Effector CD8-positive, alpha-beta T cell (primary cell): ENCODE results near the gene FAM163A.
"Not testable (repeated sequence)": the region's sequence is repeated elsewhere in the genome, so short reads cannot be mapped to it uniquely, and the experiment has no call there.

Source experiments
- DNase-seq: peaks from one replicate; lab custom pipeline; 2025; lab: John Stamatoyannopoulos, UW
- total RNA-seq, 4 experiments: gene quantifications; one replicate each; lab custom pipeline; 2026; lab: John Stamatoyannopoulos, UW

Gene FAM163A
- 0 to 0.09 (median 0) reads per million in 4 experiments for total RNA-seq

DNA sequence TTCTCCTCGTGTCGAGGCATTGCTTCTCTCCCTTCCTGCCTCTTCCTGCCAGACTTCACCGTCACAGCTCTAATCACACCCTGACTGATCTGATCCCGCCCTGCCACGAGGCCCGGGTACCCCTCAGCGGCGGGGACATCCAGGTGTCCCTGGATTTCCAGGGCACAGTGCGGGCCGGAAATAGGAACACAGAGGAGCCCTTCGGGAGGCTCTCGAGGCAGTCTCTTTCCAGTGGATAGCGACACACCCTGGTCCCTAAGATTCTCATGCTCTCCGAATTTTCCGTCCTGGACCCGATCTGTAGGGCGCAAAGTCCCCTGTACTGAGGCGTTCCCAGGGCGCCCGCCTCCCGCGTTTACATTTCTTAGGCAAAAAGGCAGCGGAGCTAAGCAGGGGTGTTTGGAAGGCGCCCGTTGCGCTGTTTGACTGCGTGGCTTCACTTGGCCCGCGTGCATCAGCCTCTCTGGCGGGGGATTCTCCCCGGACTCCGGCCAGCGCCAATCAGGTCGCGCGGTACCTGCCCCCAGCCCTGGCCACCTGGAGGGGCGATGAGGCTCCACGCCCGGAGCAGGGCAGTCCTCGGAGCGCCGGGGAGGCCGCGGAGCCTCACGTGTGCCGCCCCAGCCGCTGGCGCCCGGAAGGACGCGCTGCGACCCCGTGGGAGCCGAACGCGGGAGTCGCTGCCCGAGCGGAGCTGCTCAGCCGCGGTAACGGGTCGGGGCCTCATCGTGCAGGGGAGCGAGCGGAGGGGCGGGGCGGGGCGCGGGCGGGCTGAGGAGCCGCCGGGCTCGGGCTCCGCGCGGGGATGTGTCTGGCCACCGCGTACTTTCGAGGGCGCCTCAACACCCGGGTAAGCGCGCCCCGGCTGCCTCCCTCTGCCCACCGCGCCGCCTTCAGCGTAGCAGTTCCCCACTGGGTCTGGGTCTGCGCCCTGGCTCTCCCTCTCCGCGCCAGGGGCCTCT is at the start of gene FAM163A:
Gene FAM163A (plus strand): TSS at position 575 of the 962 bp plus-strand sequence. CDS start 69,807 bp downstream, outside the sequence.
- DNase-seq = no peak

DNA sequence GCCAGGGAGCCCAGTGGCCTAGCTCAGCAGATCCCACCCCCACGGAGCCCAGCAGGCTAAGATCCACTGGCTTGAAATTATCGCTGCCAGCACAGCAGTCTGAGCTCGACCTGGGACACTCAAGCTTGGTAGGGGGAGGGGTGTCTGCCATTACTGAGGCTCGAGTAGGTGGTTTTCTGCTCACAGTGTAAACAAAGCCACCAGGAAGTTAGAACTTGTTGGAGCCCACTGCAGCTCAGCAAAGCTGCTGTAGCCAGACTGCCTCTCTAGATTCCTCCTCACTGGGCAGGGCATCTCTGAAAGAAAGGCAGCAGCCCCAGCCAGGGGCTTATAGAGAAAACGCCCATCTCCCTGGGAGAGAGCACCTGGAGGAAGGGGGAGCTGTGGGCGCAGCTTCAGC is 48.6 kb upstream of the FAM163A start:
- not testable (repeated sequence) for DNase-seq

DNA sequence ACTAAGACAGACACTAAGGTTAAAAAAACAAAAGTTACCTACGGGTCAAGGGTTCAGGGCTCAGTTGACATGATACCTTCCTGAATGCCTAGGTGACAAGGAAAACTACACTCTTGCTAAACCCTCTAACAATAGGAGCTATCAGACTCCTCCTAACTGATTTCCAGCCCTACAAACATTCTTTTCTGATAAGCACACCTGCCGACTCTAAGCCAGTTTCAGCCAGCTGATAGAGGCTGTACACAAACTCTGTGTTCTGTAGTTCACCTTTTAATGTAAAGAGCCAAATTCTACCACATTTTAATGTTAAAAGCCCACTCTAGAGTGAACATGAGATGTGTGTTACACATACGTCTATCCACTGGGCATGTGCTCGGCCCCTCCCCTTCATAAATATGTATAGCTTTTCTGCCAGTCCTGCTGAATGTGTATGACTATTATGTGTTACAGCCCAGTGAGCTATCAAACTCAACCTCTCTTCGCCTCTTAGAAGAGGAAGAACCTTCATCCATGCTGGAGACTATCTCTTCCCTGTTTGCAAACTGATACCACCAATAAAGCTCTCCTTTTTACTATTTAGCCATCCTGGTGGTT is 40.0 kb upstream of the FAM163A start:
- no peak for DNase-seq

DNA sequence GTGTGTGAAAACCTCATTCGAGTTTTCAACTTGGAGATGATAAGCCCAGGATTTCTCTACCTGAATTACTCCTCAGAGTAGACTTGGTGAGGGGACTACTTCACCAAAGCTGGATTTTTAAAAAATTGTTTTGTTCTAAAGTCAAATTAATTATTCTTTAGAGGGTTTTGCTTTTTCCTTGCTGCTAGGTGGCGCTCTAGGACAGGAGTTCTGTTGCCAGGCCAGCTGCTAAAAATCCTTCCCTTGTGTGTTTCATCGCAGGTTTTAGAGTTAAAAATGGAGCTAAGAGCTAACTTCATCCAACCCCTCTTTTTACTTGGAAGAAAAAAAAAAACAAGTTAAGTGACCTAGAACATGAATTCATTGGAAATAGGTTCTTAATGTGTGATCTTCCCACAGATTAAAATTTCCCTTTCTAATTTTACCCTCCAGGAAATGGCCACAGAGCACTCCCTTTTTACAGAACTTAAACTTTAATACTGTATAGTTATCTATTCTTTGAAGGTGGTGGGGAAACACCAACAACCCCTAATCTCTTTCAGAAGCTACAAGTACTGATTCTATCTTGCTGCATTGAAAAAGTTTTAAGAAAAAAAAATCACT is 36.7 kb upstream of the FAM163A start:
- peak; percentile 36 for DNase-seq

DNA sequence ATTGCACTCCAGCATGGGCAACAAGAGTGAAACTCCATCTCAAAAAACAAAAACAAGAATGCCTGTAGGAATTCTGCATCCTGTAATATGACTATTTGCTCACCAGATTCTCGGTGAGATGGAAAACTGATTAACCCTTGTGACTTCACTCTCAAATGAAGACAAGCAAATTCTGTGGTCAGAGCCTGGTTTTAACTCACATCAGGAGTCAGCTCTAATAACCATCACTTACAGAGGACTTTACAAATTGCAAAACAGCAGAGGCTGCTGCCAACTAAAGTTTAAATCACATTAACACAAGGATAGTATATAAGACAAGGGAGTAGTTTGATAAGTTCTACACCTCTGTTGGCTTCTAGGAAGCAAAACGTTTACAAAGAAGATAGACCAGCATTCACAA is 35.7 kb upstream of the FAM163A start:
- DNase-seq = no peak

DNA sequence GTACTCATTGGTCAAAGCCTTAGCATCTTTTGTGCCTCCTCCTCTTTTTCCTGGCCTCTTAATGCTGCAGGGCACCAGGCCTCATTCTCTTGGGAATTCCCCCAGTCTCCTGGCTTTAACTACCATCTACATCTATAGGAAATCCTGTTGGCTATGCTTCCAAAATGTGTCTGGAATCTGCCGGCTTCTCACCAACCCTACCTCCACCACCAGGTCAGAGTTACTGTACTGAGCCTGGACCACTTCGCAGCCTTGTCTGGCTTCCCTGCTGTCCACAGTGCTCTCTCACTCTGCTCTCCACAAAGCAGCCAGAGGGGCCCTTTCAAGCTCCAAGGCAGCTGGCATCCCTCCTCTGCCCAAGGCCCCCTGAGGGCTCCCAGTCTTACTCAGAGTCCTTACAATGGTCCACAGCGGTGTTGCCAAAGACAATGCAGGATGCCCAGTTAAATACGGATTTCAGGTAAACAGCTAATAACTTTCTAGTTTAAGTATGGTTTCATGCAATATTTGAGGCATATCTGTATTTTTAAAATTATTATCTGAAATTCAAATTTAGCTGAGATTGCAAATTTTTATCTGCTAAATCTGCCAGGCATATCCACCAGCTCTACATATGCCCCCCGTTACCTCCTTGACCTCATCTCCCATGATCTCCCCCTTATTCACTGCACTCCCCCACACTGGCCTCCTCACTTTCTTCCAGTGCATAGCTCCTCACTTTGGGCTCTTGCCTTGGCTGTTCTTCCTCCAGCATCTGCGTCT is 34.5 kb upstream of the FAM163A start:
- DNase-seq = no peak

DNA sequence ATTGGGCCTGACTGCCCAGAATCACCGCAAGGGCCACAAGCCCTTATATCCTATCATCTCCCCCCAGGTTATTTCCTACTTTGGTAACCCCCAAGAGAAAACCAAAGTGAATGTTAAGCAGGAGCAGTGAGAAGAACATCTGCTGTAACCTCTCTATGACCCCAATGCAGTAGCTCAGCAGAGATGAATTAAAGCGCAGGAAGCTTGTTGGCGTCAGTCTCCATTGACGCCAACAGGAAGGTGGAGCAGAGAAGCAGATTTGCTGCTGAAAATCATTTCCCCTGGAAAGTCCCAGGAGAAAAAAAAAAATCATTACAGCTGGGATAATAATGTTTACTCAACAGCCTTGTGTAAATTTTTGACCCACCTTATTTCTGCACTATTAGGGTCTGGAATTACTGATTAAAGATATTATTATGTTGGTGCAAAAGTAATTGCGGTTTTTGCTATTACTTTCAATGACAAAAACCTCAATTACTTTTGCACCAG is 33.2 kb upstream of the FAM163A start:
- DNase-seq = no peak

DNA sequence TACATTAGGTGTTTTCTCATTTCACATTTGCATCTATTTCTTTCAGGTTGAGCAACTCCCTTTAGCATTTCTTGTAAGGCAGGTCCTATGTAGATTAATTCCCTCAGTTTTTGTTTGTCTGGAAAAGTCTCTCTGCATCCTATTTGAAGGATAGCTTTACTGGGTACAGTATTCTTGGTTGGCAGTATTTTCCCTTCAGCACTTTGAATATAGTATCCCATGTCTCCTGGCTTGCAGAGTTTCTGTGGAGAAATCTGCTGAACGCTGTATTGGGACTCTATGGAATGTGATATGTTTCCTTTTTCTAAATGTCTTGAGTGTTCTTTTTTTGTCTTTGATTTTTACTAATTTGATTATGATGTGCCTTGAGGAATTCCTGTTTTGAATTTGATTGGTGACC is 28.9 kb upstream of the FAM163A start:
- no peak for DNase-seq

DNA sequence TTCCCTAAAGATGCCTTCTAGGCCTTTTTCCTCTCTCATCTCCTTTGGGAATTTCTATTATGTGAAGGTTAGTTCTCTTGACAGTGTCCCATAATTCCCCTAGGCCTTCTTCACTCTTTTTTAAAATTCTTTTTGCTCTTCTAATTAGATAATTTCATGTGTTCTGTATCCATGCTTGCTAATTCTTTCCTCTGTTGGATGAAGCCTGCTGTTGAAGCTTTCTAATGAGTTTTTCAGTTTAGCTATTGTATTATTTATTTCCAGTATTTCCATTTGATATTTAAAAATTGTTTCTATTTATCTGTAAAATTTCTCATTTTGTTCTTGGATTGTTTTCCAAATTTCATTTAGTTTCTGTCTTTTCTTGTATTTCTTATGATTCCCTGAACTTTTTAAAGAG is 28.5 kb upstream of the FAM163A start:
- no peak for DNase-seq

DNA sequence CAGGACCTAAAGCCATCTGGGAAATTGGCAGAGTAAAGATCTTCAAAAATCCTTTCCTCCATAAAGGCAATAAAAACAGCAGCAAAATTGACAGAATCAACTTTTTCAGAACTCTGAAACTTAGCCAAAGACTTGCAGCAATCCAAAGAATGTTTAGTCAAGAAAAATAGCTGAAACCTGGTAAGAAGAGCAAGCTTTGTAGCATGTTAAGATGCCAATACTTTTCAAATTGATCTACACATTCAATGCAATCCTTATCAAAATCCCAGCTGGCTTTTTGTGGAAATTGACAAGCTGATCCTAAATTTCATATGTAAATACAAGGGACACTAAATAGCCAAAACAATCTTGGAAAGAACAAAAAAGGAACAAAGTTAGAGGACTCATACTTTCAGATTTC is 23.8 kb upstream of the FAM163A start:
- DNase-seq = no peak

DNA sequence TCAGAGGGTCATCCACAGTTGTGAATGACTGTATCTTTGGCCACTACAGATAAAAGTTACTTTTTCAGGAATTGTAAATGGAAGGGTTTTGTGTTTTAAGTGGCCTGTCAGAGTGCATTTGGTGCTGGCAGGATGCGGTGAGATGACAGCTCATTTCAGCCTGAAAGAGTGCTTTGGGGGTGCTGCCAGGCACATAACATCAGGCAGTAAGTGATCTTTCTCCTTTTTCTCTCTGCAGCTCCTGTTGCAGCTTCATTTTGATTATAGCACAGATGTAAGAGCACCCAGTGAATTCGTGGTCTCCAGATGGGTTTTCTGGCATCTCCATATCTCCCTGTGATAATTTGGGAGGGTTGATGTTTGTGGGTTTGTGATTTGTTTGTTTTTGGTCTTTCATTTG is 14.8 kb upstream of the FAM163A start:
- DNase-seq = no peak

DNA sequence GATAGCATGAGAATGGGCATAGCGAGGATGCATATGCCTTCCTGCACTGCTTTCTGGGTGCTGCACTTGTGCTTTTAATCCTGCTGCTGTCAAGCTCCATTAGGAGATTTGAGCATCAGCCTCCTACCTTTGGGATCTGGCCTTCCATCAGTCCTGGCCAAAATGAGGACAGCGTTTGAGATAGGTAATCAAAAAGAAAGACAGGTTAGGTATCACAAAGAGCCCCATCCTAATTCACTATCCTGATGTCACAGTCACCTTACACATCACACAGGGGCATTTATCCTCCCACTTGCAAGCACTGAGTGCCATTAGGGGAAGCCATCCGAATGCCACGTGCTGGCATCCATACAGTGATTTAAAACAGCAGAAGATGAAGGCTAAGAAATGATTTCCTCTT is 13.2 kb upstream of the FAM163A start:
- DNase-seq = no peak

DNA sequence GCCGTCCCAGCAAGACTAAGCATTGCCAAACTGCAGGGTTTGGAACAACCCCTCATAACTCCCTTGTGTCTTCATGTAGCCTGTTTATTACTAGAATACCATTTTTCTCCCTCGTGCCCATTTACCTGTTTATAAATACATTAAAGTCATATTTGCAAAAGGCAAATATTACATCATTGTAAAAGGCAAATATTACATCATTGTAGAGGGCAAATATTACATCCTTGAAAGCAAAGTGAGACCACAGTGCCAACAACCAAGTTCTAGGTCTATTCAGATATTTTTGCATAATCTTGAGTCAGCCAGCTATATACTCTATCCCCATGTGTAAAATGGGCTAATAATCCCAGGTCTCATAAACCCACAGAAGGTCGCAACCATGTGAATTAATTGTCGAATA is 11.4 kb upstream of the FAM163A start:
- DNase-seq = no peak

DNA sequence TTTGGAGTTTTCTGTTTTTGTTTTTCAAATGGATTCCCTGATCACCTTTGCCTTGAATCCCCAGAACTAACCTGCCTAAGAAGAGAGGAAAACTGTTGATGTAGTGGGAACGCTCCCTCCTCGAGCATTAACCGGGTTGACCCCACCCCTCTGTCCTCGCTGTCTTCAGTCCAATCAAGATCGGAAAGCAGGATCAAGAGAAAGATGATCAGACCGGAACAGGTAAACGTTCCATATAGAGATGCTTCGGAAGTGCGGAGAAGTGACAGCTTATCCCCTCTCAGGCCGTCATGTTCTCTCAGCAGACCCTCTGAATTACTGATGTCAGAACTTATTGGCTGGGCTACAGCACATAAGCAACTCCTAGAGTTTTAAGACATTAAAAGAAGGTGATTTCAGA is 800 bp upstream of the FAM163A start:
- DNase-seq = no peak

DNA sequence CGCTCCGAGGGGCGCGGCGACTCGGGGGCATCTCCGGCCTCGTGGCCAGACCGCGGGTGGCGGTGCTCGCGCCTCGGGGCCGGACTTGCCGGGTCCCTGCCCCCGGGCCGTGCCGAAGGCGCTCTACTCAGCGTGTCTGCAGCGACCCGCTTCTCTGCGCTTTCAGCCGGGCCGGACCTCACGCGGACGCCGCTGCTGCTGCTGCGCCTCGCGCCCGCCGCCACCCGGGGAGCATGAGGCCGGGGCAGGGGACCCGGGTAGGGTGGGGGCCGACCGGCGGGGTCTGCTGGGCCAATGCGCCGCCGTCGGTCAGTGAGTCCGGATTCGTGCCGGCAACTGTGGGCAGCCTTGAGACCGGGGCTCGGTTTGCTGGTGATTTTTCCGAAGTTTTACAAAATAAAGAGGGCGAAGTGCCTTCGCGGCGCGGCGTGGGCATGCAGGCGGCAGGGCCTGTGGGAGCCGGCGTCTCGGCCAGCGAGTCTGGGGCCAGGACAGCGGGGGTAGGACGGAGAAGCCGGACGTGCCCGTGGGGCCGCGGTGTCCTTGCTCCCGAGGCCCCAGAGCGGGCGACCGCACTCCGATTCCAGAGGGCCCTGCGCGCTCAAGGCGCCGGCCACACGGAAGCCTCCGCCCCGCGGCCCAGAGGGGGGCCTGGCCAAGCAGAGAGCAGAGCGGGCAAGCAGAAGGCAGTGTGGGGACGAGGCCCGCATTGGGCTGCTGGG is 749 bp downstream of the FAM163A start:
- DNase-seq = no peak

DNA sequence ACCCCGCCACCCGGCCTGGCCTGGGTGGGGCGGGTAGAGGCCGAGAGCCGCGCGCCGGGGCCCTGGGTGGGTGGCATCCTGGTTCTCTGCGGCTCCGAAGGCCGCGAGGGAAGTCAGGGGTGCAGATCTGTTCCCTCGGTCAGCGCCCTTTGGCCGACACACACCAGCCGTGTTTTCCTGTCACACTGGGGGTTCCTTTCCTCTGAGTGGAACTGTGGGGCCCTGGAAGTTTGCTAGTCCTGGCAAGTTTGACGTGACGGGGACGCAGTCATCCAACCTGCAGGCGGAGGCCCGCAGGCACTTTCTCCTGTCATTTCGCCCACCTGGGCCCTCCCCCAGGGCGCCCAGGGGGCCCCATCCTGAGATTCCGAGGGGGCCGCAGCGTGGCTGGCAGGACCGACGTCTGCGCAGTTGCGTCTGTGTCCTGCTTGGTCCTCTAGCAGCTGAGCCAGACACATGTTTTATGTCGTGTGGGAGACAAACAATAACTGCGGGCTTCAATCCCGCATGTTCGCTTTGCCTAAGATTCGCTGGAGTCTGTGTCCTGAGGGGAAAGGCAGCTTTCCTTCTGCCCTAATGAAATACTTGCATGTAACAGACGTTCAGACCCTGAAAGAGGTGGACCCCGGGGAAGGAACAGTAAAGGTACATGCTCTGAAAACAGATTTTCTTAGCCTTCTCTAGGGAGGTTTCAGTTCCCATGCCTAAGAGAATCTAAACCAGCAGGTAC is 1.5 kb downstream of the FAM163A start:
- no peak for DNase-seq

DNA sequence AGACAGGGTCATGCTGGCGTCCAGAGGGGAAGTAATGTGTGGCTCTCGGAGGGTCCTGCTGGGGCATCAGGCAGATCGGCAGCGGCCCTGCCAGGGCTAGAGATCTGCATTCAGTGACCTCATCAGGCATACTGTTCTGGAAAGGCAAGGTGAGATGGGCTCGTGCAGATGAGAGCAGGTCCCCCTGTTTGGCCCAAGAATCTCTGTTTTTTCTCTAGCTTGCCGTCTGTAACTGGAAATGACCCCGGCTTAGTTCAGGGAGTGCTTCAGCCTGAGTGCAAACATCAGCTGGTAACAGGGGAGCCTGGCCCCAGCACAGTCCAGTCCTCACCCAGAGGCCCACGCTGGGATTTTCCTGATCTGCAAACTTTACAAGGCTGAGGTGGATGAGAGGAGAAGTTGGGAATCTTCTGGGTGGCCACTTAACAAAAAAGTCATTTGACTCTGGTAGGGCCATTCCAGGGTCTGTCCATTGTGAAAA is 2.1 kb downstream of the FAM163A start:
- DNase-seq = no peak

DNA sequence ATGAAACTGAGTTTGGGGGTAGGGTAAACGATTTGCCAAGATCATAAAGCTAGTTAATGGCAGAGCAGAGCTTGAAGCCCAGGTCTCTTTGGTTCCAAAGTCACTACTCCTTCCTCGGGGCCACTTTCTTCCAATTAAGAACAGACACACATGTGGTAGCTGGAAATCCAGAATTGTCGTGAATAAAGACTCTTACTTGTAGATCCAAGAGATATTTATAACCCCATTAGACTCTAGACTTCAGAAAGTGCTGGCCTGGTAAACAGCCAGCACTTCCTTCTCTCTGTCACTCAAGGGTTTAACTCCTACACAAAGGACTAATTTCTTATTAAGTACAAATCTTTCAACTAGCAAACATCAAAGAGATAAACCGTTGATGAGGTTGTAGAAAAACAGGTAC is 2.7 kb downstream of the FAM163A start:
- no peak for DNase-seq

DNA sequence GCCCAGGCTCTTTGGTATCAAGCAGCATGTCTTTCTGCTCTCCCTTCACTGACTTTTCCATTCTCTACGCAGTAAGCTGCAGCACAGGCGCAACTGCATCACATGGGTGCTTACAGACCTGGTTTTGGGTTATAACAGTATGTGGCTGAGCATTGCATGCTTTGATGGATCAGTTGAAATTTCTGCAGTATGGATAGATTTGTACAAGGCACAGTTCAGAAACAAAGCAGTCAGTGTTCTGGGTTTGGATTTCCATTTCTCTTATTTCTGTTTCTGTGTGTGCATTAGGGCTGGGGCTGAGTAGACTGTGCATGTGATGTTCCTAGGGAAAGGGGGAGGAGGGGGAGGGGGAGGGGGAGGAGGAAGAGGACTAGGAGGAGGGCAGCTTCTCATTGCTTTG is 4.5 kb downstream of the FAM163A start:
- DNase-seq = no peak

DNA sequence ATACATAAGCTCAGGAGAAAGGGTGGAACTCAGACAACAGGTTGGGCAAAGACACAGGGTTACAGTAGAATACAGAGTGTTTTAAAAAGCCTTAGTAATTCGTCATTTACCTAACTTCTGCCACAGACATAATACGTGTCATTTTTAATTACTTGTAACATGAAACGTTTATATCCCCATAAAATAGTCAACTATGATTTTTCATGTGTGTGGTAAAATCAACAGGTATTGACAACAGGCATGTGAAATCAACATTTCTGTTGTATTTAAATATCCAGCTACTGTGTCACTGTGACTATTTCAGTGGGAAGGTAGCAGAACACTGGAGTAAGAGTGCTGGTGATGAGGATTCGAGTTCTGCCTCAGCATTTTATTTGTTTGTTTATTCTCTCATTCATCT is 5.7 kb downstream of the FAM163A start:
- DNase-seq = no peak
